Colonic mucosa (tissue), 4 donors: ENCODE measurements around the gene CADPS. TPM values are rescaled to one million over a fixed set of nuclear protein-coding genes. Genes with fewer than 3 reads are reported as not detected.

ENCODE experiments used
- DNase-seq: peaks from one replicate; pipeline ENCODE4 v3.0.0-alpha.2; 2020
- H3K27ac ChIP-seq: fragments of 200-600 bp; one replicate; pipeline ENCODE4 v1.8.0; 2021
- H3K27me3 ChIP-seq: fragments of 200-600 bp; one replicate; pipeline ENCODE4 v1.8.0; 2021
- H3K36me3 ChIP-seq: fragments of 200-600 bp; one replicate; pipeline ENCODE4 v1.8.0; 2021
- H3K4me1 ChIP-seq: fragments of 200-600 bp; one replicate; pipeline ENCODE4 v1.8.0; 2021; ENCODE audit warnings: mild to moderate bottlenecking
- H3K4me3 ChIP-seq: fragments of 200-600 bp; one replicate; pipeline ENCODE4 v1.8.0; 2021
- H3K9ac ChIP-seq, 2 donors: one replicate each; pipeline ENCODE4 v1.7.0; 2013; ENCODE audit warnings: control low read depth in 2 of 2, low read depth in 2 of 2, low read length in 2 of 2
- H3K9me3 ChIP-seq: fragments of 200-600 bp; one replicate; pipeline ENCODE4 v1.8.0; 2021
- CTCF ChIP-seq: fragments of 200-600 bp; IDR thresholded peaks from one replicate; pipeline ENCODE4 v1.8.0; 2022; ENCODE audit warnings: antibody characterized with exemption, mild to moderate bottlenecking
- intact Hi-C: fragments of 100-400 bp; cut with DNase I; formaldehyde crosslinking; loops from one replicate; pipeline ENCODE4 v1.14.1; 2022
- total RNA-seq, 2 donors: library from RNA; stranded (reverse); fragmentation: NEBNext Ultra II Directional in 1 of 2; extraction: Animal tissue kit (Norgen Biotek cat#: 25700) in 1 of 2; gene quantifications; one replicate each; pipeline ENCODE4 v1.2.1, GENCODE V29; 2021
- donor health status: healthy.
- donor health status: DM: no; HTN: no; CAD: no.
- donor health status: DM: no; HTN: no; CAD: no.

The CADPS gene
- total RNA-seq, 2 donors from 2014 or later, result 2.9 to 6.1 TPM

DNA sequence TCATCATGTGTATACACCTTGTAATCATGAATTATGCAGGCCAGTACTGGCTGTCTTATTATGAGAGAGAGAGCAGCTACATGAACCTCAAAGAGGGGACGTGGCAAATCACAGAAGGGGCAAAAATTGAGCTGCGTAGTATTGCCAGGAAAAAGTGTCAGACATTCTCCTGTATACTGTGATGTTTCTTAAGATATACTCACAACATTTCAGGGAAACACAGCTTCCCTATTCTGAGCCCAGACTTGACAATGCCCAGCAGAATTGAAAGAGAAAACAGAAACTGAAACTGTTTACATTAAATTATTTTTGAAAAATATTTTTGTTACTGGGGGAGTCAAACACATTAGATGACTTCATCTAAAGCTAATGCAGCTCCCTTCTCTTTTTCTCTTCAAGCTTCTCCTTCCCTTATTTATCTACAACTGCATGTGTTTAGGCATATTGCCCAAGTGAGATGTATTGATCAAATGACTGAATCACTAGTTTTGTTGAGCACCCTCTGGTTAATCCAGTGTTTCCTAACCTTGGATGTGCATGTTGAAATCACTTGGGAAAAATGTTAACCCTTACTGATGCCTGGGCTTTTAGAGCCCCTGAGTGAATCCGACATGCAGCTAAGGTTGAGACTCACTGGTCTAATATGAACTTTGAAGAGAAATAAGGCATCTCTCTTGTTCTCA is 39.5 kb downstream of the CADPS start:
- no peaks in the 10 kb centered on the region for H3K27me3 ChIP-seq
- no peaks in the 10 kb centered on the region for H3K36me3 ChIP-seq
- no peak for DNase-seq
- no peaks in the 10 kb centered on the region for H3K9me3 ChIP-seq
- no peak overlapping the region for H3K9ac ChIP-seq
- H3K4me3 ChIP-seq, result no peak overlapping the region
- H3K27ac ChIP-seq, result no peak overlapping the region
- no peaks in the 10 kb centered on the region for H3K4me1 ChIP-seq
- TF ChIP-seq CTCF, result no peak
- intact Hi-C loops, result no loop called here

DNA sequence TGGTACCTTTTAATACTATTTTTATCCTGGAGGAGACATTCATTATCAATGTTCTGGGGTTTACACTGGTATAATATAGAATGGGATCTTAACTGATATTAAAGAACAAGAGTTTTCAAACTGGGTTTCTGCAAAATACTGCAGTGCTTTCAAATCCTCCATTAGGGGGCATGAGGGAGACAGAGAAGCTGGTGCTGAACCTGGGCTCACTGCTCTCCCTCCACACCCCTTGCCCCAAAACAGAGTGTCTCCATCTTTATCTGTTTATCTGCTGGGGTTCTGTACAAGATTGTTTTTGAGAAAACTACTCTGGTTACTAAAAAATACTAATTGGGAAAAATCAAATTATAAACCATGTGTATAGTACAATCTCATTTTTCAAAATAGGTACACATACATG is 41.7 kb downstream of the CADPS start:
- Histone ChIP-seq H3K9ac (no peak overlapping the region), H3K27me3 (no peaks in the 10 kb centered on the region), H3K27ac (no peak overlapping the region), H3K9me3 (no peaks in the 10 kb centered on the region), H3K4me1 (no peaks in the 10 kb centered on the region), H3K36me3 (no peaks in the 10 kb centered on the region), H3K4me3 (no peak overlapping the region)
- DNase-seq, result no peak
- no peak for TF ChIP-seq CTCF
- intact Hi-C loops, result no loop called here

- no peak for TF ChIP-seq CTCF
- Histone ChIP-seq H3K9me3 (no peaks in the 10 kb centered on the region), H3K9ac (no peak overlapping the region), H3K4me1 (no peaks in the 10 kb centered on the region), H3K4me3 (no peak overlapping the region), H3K27me3 (no peaks in the 10 kb centered on the region), H3K27ac (no peak overlapping the region), H3K36me3 (no peaks in the 10 kb centered on the region)
- no peak for DNase-seq
- intact Hi-C loops, result no loop called here
Observed at GRCh38 chr3:62832553-62832952, 42.7 kb downstream of the CADPS start.

GRCh38 chr3:62830727-62831322 is 44.4 kb downstream of the CADPS start:
- no peaks in the 10 kb centered on the region for H3K9me3 ChIP-seq
- no peak for TF ChIP-seq CTCF
- no peaks in the 10 kb centered on the region for H3K27me3 ChIP-seq
- no peak for DNase-seq
- no peaks in the 10 kb centered on the region for H3K4me1 ChIP-seq
- no peaks in the 10 kb centered on the region for H3K36me3 ChIP-seq
- H3K4me3 ChIP-seq, result no peak overlapping the region
- intact Hi-C loops, result no loop called here
- no peak overlapping the region for H3K27ac ChIP-seq
- no peak overlapping the region for H3K9ac ChIP-seq

- Histone ChIP-seq H3K9me3 (no peaks in the 10 kb centered on the region), H3K27me3 (no peaks in the 10 kb centered on the region), H3K36me3 (no peaks in the 10 kb centered on the region), H3K4me1 (no peaks in the 10 kb centered on the region), H3K4me3 (no peak overlapping the region), H3K9ac (no peak overlapping the region), H3K27ac (no peak overlapping the region)
- no peak for DNase-seq
- intact Hi-C loops, result no loop called here
- TF ChIP-seq CTCF, result no peak
Observed at GRCh38 chr3:62827550-62827949, 47.7 kb downstream of the CADPS start.
